GM18867 (cell line): ENCODE results near the gene LMNA.

ENCODE experiments used
- ATAC-seq: cut with Tn5 transposase; IDR thresholded peaks from one replicate; pipeline ENCODE4 v1.9.1; 2021; ENCODE audit warnings: mild to moderate bottlenecking, moderate library complexity; ENCODE audit not compliant: unreplicated experiment

The LMNA gene

DNA sequence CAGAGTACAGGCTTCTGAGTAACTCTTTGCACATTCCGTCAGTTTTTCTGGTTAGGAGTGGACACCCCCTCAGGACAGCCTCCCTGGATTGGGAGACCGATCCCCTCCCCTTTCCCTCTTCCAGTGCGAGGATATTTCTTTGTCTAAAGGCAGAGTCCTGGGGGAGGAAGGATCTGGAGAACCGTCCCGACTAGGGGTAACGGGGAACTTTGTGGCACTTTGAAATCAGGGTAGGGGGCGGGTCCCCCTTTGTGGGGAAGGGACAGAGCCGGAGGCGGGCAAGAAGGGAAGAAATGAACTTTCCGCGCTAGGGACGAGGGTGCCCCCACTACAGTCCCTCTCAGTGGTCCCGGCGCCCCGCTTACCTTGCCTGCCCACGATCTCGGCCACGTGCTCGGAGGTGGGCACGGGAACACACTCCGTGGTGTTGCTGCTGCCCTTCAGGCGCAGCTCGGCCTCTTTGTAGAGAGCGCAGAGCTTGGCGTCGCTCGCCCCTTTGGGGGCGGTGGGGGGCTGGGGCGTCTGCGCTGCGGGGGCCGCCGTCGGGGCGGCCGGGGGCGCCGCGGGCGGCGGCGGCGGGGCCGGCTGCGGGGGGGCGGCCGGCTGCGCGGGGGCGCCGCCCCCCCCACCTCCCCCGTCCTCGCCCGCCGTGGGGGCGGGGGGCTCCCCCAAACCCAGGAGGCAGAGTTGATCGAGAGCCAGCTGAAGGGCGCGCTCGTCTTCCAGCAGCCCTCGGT lies 33.2 kb upstream of the LMNA start:
- no peak for ATAC-seq

DNA sequence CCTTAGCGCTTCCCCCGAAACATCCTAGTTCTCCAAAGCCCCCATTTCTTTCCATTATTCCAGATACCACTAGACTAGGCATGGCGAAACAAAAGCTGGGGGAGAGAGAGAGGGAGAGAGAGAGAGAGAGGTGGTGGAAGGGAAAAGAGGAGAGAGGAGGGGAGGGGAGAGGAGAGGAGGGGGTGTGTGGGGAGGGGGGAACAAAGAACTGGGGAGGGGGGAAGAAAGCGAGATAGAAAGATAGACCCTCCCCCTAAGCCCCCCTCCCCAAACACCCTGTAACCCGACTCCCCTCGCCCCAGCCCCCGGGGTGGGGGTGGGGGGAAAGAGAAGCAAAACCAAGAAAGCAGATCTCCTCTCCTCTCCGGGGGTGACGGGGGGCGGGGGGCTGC lies 32.6 kb upstream of the LMNA start:
- no peak for ATAC-seq

DNA sequence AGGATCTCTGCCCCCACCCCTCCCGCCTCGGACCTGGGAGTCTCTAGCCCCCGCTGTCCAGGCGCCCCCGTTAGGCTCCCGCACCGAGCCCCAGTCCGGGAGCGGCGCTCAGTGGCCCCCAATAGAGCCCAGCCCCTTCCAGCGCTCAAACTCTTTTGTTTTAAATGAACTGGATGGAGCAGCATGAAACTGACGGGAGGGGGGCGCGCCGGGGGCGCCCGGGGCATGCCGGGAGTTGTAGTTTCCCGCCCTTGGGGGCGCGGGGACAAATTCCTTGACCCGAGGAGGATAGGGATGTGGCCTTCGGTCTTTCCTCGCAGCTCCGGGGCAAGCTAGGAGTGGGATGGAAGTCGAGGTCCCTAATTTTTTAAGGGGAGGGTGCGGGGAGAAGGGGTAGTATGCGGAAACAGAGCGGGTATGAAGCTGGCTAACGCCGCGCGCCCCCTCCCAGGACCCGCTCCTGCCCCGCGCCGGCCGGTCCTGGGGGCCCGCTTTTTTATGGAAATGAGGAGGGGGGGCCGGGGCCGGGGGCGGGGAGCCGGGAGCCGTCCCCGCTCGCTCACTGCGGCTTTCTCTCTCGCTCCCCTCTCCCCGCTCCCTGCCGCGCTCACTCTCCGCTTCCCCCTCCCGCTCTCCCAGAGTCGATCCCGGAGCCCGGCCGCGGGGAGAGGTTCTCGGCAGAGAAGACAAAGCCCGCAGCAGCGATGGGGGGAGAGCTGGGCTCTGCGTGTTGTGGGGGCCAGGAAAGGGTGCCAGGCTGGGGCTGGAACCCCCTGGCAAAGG lies 32.0 kb upstream of the LMNA start, which contains the start of gene MEX3A:
TSS of gene MEX3A (minus strand) at position 157 of the 783 bp plus-strand sequence. CDS start 467 bp downstream, outside the sequence.
- ATAC-seq, result peak; percentile 55

DNA sequence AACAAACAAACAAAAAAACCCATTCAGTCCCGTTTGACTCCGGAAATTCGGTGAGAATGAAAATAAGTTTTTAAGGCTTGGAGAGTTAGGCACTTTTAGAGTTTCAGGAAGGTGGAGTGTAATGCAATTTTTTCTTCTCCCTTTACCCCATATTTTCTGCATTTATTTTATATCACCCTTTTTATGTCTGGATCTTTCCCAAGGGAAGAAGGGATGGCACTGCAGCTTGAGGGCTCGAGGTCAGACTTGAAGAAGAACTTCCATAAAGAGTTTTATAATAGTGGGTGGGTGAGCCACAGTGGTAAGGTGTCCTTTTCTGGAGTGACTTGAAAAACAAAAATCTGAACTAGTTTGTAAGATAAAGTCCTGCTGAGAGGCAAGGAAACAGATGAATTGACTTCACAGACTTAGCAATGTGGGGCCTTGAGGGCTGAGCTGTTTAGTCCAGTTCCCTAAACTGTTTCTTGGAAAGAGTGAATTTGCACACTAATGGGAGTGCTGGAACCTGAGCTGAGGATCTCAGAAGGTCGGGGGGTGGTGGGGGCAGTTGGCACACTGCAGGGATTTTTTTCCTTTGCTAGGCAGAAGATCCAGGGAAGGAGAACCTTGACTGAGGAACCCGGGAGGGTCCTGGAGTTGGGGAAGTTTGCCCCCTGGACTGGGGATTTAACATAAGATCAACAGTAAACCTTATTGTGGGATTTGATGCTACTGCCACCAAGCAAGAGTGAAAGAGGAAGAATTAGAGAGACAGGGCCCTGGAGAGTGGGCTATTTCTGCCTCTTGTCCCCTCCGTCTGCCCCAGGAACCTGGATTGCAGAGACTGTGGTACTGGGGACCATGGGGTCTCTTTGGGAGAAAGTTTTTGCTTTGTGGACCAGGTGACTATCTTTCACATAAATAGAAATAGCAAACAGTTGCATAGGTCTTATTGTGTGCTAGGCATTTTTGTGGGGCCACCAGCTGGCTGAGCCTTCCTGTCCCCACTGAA lies 30.4 kb upstream of the LMNA start:
- ATAC-seq, result no peak

DNA sequence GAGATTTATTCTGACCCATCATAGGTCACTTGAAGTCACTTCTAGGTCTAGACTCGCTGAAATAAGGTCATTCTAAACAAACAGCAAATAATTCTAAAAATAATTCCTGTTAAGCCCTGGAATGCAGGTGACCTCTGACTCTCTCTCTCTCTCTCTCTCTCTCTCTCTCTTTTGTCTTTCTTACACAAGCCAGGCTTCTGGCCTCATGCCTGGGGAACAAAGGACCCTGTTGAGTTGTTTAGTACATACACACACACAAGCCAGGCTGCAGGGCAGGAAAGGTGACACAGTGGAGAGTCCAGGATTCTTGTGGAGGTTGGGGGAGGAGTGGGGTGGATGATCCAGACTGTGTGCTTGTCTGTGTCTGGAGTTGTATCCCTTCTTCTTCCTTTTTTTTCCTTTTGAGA lies 28.3 kb upstream of the LMNA start:
- no peak for ATAC-seq

DNA sequence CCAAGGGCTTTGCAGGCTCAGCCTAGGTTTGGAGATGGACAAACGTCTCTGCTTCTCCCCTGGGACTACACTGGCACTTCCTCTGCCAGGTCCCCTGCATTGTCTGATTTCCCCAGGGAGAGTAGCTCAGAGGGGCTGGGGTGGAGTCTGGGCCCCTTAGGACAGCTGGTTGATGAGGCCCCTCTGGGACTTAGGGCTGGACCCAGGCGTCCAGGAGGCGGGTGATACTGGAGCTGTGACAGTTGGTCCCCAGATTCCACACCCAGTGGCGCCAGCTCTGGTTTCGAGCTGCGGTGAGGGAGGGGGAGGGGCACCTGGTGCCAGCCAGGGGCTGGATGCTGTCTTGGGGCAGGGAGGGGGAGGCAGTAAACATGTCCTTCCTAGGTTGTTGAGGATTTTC lies 24.8 kb upstream of the LMNA start:
- ATAC-seq, result no peak

DNA sequence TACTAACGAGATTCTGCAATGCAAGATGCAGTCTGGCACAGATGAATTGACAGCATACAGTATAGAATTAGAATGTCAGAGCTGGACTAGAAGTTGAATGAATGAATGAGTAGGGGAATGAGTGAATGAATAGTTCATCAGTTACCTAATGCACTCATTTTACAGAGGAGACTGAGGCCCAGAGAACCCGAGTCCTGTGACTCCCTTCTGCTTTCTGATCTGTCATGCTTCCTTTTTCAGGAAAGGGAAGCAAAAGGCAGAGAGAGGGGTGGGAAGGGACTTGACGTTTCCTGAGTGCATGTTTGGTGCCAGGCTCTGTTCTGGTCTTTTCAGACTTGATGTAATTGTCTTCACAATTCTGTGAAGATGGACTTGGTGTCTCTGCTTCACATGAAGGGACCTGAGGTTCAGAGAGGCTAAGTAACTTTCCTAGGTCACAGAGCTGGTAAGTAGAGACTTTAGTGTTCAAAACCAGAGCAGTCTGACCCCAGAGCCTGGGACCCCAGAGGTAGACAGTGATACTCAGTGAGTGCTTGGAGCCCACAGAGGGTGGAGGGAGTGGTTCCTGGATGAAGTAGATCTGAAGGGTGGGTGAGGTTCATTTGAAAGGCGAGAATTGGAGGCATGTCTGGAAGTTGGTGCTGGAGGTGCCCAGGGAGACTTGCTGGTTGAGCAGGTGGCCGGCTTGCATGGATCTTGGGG lies 24.2 kb upstream of the LMNA start:
- no peak for ATAC-seq

DNA sequence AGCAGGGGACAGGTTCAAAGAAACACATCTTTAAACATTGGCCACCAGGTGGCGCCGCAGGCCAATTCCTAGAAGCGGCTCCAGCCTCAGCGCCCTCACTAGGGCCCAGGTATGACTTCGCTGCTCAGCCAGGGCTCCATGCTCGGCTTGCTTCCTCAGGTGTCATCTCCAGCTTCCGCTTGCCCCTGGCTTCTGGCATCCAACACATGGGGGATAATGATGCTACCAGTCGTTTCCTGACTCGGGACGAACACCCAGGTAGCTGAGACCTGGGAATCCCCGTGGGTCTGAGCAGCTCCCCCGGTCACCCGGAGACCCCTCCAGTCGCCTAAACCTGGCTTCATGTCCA lies 23.7 kb upstream of the LMNA start:
- ATAC-seq, result no peak

DNA sequence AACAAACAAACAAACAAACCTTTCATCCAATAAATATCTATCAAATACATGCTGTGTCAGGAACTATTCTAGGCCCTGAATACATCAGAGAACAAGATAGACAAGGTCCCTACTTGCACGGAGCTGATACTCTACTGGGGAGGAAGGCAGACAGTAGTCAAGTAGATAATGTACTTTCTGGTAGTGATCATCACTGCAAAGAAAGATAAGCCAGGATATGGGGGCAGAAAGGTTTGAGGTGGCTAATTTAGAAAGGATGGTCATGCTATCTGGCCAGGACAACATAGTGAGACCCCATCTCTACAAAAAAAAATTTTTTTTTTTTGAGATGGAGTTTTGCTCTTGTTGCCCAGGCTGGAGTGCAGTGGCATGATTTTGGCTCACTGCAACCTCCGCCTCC lies 22.9 kb upstream of the LMNA start:
- ATAC-seq, result no peak

DNA sequence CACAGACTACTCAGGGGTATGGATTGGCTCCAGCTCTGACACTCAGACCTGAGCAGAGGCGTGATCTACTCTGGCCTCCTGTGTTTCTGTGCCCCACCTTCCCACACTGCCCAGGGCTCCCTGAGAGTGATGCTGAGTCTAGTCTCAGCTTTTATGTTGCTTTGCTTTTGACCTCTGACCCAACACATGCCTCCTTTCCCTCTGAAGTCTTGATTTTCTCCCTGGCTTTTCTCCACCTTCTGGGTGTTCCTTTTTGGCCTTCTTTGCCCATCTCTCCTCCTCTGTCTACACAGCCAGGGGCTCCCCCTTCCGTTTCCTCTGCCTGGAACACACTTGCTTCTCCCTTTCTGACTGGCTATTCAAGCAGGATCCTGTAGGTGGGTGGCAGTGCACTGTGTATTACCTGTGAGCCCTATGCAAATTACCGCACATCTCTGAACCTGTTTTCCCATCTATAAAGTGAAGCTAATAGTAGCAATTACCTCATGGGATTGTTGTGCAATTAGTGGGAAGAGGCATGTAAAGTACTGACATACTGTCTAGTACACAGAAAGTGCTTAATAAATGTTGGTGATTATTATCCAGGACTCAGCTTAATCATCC lies 18.5 kb upstream of the LMNA start:
- no peak for ATAC-seq

DNA sequence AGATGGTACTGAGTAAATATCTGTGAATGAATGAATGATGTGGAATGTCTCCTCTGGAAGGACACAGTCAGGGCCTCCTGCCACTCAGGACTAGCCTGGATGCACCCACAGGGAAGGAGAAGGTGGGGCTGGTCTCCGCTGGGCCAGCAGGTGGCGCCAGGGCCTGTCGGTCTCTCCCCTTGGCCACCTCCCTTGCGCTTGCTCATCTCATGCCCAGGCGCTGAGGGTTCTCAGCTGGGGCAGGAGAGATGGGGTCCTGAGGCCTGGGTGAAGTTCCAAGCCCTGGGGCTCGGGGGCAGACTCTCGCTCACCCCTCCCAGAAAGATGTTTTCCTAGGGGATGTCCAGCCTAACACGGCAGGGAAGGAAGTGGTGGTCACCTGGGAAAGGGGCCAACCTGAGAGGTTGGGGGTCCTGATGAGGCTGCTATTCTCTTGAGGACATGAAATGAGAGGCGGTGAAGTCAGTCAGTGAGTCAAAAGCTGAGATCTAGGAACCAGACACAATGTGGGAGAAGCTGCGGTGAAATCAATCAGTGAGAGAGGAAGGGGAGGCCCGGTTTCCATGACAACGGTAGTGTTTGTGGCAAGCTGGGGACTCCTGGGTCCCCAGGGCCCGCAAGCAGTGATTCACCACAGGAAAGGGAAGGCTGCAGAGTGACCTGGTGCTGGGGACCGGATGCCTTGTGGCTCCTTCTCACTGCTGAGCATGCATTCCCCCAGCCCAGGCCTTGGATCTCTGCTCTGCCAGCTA lies 17.7 kb upstream of the LMNA start:
- peak; percentile 66 for ATAC-seq

DNA sequence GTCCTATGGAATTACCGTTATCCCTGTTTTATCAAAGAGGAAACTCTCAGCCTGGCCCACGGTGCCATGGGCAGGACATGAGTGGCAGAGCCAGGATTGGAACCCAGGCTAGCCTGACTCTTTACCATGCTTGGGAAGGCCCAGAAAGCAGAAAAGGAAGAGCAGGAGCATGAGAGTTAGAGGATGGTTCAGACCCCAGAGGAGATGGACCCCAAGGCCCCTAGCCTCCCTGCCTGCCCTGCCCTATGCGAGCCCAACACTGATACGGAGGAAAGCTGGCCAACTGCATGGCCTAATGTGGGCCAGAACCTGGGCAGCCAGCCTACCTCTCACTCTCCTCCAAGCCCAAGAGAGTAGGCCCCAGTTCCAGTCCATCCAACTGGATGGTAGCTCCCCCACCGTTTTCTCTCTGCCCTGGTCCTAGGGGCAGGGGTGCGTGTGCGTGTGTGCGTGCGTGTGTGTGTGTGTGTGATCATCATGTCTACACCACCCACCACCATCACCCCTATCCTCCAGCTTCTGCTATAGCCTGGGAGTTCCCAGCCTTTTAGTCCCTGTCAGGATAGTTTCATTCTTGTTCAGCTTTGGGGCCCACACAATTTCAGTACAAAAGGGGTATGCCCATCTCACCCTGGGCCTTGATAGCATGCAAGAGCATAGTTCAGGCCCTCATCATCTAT lies 16.9 kb upstream of the LMNA start:
- ATAC-seq, result no peak

DNA sequence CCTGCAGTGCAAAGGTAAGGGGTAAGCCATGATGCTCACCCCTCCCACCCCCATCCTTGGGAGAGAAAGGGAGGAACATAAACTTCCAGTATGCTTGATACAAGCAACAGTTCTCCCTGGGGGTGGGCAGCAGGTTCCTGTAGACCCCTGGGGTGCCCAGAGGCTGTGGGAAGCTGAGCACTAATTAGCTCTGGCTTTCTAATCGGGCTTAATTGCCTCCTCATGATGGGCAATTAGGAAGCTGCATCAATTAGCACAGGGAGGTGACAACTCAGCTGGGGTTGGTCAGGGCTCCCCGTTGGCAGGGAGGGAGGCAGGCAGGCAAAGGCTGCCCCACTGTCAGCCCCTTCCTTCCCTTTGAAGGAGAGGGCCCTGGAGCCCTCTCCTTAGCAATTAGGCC lies 15.7 kb upstream of the LMNA start:
- no peak for ATAC-seq

DNA sequence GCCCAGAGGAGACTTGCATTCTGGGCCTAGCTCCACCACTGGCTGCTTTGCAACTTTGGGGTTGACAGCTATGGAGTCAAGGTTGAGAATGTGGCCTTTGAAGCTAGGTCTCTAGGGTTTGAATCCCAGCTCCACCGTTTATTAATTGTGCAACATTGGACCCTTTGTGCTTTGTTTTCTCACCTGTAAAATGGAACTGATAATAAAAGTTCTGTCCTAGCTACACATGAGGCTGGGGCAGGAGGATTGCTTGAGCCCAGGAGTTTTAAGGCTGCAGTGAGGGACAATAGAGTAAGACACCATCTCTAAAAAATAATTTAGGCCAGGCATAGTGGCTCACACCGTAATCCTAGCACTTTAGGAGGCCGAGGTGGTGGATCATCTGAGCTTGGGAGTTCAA lies 15.2 kb upstream of the LMNA start:
- no peak for ATAC-seq

DNA sequence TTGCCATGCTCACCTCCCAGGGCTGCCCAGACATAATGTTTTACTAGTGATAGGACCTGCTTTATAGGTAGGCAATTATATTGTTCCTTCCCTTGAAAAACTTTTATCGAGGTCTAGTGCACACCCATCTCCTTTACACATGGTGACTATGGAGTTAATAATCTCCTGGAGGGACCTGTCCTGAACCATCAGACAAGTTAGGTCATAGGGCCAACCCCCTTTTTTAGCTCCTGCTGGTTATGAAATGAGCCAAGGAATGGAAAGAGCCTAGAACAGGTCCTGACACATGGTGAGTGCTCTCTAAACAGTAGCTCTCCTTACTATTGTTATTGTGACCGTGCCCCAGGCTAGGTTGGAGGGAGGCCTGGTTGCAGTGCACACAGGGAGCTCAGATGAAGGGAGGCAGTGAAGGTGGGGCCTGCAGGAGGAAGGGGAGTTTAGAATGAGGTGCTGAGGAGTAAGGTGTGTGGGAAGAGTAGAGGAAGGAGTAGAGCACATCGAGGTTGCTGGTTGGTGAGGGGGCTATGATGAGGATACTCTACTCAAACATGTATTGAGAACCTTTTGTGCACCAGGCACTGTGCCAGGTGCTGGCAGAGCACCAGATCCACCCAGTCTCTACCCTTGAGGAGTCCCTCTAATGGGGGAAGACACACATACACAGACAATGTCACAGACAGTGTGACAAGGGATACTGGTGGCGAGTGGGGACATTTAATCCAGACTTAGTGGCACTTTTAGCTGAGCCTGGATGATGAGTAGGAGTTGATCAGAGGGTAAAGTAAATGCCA lies 14.1 kb upstream of the LMNA start:
- no peak for ATAC-seq

DNA sequence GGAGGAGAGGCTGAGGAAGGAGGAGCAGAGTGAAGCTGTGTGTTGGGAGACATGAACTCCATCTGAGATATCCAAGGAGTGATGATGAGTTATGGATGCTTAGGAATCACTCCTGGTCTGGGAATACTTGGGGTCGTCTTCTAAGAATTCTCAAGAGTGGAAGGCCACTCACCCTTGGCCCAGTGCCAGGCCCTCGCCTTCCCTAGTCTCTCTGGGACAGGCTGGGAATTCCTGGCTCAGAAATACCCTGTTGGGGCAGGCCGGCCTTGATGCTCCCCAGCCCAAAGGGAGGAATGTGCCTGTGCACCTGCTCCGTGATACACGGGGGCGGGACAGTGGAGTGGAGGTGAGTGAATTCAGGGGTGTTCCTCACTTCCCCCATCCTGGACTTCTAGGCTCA lies 12.6 kb upstream of the LMNA start:
- ATAC-seq, result no peak

DNA sequence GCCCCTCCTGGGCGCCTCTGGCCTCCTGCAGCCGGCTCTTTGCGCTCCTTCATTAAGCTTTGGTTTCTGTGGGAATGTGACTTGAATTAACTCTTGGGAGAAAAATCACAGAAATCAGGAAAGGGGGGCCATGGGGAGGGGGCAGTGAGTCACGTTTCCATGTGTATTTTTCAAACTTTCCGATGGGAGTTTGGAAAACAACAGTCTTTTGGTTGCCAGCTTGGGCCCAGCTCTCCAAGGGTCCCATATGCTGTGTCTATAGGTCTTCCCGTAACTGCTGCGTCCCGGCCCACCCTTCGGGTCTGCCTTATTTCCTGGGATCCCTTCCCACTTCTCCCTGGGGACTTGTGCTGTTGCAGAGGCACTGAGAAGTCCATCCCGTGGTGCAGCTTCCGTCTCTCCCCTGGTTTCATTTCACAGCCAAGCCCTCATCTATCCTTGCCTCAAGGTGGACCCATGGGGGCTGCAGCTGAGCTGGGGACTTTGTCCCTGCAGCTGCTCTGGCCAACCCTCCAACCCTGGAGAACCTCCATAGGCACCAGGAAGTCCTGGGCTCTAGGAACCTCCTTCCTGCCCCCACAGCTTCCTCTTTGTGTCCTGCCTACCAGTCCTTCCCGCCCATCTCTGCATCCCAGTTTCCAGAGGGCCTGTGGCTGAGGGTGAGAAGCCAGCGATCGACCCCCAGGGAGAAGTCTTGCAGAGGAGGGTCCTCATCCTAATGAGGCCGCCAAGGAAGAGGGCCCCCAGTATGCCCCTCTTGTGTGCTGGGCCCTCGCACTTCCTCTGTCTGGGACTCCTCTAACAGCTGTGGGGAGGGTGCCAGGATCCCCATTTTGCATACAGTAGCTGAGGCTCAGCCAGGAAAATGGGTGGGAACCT lies 11.6 kb upstream of the LMNA start:
- no peak for ATAC-seq
